22Rv1 (cell line): ENCODE measurements around the gene TCF7L2.

Source experiments
- ZFX ChIP-seq: fragments of 450-650 bp; IDR thresholded peaks from 2 replicates; pipeline ENCODE4 v1.6.1; 2017; ENCODE audit warnings: antibody characterized with exemption, borderline replicate concordance
- TF ChIP-seq, protein P1 (sequence below): fragments of 450-650 bp; IDR thresholded peaks from 2 replicates; pipeline ENCODE4 v1.5.1; 2017; ENCODE audit warnings: mild to moderate bottlenecking

DNA sequence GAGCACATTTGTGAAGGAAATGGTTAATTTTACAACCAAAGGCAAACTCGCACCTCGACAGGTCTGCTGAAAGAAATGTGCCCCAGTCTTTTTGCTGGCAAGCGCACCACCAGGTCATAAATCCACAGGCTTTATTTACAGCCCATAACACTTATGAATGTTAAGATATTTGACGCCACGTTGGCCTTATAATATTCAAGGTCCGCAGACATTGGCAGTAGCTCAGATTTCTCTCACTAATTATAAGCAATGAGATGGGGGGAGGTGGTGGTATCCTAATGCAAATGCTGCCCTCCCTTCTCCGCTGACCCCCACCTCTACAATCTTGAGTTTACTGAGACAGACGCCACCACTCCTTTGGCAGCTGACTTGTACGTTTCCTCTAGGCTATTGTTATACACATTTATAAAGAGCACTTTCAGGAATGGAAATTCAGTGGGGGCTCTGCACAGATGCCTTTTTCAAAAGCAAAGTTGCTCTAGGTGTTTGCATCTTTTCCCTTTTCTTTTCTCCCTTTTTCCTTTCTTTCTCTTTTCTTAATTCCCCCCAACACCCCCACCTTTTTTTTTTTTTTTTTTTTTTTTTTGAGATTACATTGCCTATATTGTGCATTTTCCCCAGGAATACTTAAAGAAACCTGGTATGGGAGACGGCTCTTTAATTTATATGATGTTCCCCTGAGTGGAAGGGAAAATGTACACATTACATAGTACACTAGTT lies 6.7 kb downstream of the TCF7L2 start:
- TF ChIP-seq, protein P1, sequence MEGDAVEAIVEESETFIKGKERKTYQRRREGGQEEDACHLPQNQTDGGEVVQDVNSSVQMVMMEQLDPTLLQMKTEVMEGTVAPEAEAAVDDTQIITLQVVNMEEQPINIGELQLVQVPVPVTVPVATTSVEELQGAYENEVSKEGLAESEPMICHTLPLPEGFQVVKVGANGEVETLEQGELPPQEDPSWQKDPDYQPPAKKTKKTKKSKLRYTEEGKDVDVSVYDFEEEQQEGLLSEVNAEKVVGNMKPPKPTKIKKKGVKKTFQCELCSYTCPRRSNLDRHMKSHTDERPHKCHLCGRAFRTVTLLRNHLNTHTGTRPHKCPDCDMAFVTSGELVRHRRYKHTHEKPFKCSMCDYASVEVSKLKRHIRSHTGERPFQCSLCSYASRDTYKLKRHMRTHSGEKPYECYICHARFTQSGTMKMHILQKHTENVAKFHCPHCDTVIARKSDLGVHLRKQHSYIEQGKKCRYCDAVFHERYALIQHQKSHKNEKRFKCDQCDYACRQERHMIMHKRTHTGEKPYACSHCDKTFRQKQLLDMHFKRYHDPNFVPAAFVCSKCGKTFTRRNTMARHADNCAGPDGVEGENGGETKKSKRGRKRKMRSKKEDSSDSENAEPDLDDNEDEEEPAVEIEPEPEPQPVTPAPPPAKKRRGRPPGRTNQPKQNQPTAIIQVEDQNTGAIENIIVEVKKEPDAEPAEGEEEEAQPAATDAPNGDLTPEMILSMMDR: no peak
- no peak for TF ChIP-seq ZFX
